Kidney epithelial cell (primary cell): ENCODE data around the gene OAT. TPM values are rescaled to one million over a fixed set of nuclear protein-coding genes. Genes with fewer than 3 reads are reported as not detected.
"Not testable (repeated sequence)": the region's sequence is repeated elsewhere in the genome, so short reads cannot be mapped to it uniquely, and the experiment has no call there.

ENCODE experiments used
- DNase-seq: peaks from one replicate; pipeline ENCODE4 v3.0.0-alpha.2; 2010; ENCODE audit warnings: low read depth
- H3K27me3 ChIP-seq: 2 replicates; pipeline ENCODE4 v1.6.0; 2011; ENCODE audit warnings: low read length; ENCODE audit not compliant: control insufficient read depth, insufficient read depth
- H3K36me3 ChIP-seq: 2 replicates; pipeline ENCODE4 v1.5.1; 2011; ENCODE audit warnings: low read length; ENCODE audit not compliant: control insufficient read depth, insufficient read depth
- H3K4me3 ChIP-seq: 2 replicates; pipeline ENCODE4 v1.5.1; 2011; ENCODE audit warnings: low read depth, mild to moderate bottlenecking, control low read depth, low read length
- CTCF ChIP-seq: IDR thresholded peaks from 2 replicates; pipeline ENCODE4 v1.5.1; 2011; ENCODE audit warnings: mild to moderate bottlenecking, moderate library complexity, low read length, control low read depth, inconsistent platforms; ENCODE audit not compliant: insufficient read depth, poor library complexity, severe bottlenecking
- total RNA-seq: library from RNA; depleted of rRNA; stranded (reverse); fragments of >200 nt; gene quantifications from 2 replicates; pipeline ENCODE4 v1.2.3, GENCODE V29; 2015

OAT gene
- total RNA-seq, 1 donor from 2014 or later: 64.8 TPM

- Histone ChIP-seq H3K27me3 (peaks cover 63% of the 10 kb centered on the region), H3K36me3 (no peaks in the 10 kb centered on the region), H3K4me3 (no peak overlapping the region)
- no peak for TF ChIP-seq CTCF
- DNase-seq: no peak
Observed at GRCh38 chr10:124449170-124450011, 30.7 kb upstream of the OAT start.

GRCh38 chr10:124448696-124449169, 30.0 kb upstream of the OAT start:
- Histone ChIP-seq H3K4me3 (no peak overlapping the region), H3K27me3 (peaks cover 65% of the 10 kb centered on the region), H3K36me3 (no peaks in the 10 kb centered on the region)
- DNase-seq: no peak
- no peak for TF ChIP-seq CTCF

- no peak for TF ChIP-seq CTCF
- H3K36me3 ChIP-seq: no peaks in the 10 kb centered on the region
- H3K27me3 ChIP-seq: peaks cover 65% of the 10 kb centered on the region
- DNase-seq: no peak
- no peak overlapping the region for H3K4me3 ChIP-seq
Observed at GRCh38 chr10:124447751-124448466, 29.2 kb upstream of the OAT start.

GRCh38 chr10:124446830-124447750, 28.4 kb upstream of the OAT start:
- DNase-seq: no peak
- no peak overlapping the region for H3K4me3 ChIP-seq
- TF ChIP-seq CTCF: no peak
- peaks cover 58% of the 10 kb centered on the region for H3K27me3 ChIP-seq
- no peaks in the 10 kb centered on the region for H3K36me3 ChIP-seq

GRCh38 chr10:124441694-124442093, 23.0 kb upstream of the OAT start:
- H3K27me3 ChIP-seq, H3K36me3 ChIP-seq, DNase-seq, H3K4me3 ChIP-seq: not testable (repeated sequence)
